Renal pelvis (tissue), 4 donors: Measurements from ENCODE around the gene PTPRN2. TPM values are rescaled to one million over a fixed set of nuclear protein-coding genes. Genes with fewer than 3 reads are reported as not detected.
"Not testable (repeated sequence)": the region's sequence is repeated elsewhere in the genome, so short reads cannot be mapped to it uniquely, and the experiment has no call there.

Experiments used
- DNase-seq: peaks from one replicate; pipeline ENCODE4 v3.0.0-alpha.2; 2013
- polyA plus RNA-seq, 3 donors: library from polyadenylated mRNA; unstranded; fragments of 120-200 nt; gene quantifications; one replicate each; pipeline ENCODE4 v1.2.1, GENCODE V29; 2013; ENCODE audit not compliant: insufficient read length in 3 of 3

PTPRN2 gene
- polyA plus RNA-seq, 3 donors: 6.6 to 7.5 (median 7.4) TPM

DNA sequence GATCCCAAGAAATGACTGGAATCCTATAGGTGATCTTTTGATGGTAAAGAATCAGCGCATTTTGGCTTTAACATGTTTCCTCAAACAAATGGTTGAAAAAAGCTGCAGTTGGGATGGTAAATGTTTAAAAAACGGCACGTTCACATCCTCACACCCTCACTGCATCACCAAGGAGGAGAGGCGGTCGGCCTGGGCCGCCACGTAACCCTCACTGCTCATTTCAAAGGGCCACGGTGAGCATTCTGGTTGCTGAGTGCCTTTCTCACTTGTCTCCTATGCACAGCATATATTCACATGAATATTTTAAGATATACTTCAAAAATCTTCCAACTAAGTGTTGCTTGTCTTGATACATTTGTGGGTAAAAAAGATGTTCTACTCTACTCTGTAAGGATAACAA is 1017.7 kb downstream of the PTPRN2 start:
- no peak for DNase-seq

DNA sequence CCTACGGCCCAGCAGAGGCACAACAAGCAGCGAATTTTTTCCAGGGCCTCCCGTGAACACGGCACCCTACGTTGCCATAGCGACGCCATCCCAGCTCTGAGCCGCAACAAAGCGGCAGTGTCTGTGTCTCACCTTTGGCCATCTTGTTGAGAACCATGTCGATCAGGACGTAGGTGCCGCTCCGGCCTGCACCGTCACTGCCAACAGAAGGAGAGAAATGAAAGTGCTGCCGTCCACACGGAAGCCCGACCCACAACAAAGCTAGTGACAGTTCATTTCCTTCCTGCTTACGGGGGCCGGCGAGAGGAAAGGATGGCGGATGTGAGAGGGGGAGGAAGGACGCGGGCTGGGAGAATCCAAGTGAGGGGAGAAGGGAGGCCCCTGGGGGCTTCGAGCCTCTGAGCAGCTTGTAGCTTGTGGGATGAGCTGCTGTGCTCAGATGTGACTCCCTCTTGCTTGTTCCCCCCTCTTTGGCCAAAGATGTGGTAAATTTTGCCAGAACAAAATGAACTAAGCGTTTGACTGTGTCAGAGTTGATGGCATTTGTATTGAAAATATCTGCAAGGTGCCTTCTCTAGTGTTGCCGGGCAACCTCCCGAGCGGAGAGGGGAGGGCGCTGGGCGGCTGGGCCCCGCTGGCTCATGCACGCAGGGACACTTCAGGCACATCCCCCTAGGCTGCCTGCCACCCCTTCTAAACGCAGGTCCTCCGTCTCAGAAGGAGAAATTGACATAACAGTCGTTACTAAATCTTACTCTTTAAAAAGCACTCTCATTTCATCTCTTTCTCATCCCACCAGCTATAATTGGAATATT is 1018.6 kb downstream of the PTPRN2 start:
- DNase-seq: peak; percentile 69

DNA sequence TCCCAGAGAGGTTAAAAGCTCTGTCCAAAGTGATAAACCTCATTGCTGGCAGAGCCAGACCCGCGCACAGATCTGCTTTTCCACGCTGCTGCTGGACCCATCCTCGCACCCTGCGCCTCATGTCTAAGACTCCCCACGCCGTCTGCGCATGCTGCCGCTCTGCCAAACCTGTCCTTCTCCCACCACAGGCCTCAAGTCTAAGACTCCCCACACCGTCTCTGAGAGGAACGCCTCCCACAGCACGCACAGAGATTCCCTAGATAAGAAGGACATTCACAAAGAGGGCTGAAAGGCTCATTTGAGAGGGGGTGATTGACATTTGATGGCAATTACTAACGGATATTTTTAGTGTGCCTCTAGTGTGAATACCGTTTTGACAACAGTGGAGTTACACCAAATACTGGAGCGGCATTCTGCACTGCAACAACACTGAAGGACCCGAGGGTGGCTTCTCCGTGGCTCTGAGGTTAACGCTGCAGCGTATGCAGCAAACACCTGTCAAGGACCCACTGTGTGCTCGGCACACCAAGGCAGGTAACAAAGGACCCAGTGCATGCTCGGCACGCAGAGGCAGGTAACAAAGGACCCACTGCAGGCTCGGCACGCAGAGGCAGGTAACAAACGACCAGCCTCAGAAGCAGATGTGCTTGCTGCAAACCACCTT is 1019.4 kb downstream of the PTPRN2 start:
- no peak for DNase-seq

DNA sequence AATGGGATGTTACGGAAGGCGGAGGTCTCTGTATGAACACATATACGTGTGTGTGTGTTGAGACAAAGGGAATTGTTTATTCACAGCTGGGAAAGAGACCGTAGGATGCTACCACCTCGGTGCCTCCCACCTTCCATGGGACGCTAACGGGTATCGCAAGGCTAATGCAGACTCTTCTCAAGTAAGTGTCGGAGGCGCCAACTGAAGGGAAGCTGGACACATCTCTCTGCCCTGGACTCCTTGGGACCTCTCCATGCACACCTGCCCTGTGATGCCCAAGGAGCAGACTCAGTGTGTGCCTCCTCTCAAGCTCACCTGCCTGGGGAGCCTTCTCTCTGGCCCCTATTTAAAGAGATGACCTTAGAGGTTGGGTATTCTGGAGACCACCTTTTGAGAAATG is 1020.0 kb downstream of the PTPRN2 start:
- DNase-seq: no peak

- DNase-seq: no peak
Measured at GRCh38 chr7:157566631-157567006, 1021.0 kb downstream of the PTPRN2 start.

GRCh38 chr7:157565981-157566630 is 1021.5 kb downstream of the PTPRN2 start:
- no peak for DNase-seq

DNA sequence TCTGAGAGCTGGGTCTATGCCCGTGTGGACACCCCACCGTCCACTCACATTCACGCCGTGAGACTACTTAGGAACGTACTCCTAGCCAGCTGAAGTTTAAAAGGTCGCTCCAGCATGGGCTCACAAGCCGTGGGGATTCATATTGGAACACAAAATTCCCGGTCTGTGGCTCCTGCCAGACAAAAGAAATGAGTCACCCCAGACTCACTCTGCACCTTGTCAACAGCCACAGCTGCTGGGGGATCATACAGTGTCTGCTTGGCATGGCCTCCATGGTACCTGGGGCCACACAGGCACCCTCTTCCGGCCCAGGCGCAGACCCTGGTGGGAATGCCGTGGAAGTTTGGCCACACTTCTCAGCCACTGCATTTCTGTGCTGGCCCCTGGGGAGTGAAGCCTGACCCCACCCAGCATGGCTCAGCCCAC is 1022.4 kb downstream of the PTPRN2 start:
- no peak for DNase-seq

DNA sequence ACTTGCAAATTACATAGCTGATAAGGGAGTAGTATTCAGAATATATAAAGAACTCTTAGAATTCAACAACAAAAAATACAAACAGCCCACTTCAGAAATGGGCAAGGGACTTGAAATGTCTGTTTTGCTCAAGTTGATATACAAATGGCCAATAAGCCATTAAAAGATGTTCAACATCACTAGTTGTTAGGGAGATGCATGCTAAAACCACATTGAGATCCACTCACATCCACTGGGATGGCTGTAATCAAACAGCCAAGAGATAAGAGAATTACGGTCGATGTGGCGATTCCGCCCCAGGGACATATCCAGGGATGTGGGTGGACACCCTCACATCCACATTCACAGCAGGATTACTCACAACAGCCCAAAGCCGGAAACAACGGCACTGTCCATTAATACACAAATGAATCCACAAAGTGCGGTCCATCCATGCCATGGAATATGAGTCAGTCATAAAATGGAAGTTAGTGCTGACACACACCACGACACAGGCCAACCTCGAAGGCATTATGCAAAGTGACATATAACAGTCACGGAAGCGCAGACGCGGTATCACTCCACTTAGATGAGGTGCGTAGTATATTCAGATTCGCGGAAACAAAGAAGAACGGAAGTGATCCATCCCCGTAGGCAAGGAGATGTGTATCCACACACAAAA is 1023.0 kb downstream of the PTPRN2 start:
- DNase-seq: no peak

DNA sequence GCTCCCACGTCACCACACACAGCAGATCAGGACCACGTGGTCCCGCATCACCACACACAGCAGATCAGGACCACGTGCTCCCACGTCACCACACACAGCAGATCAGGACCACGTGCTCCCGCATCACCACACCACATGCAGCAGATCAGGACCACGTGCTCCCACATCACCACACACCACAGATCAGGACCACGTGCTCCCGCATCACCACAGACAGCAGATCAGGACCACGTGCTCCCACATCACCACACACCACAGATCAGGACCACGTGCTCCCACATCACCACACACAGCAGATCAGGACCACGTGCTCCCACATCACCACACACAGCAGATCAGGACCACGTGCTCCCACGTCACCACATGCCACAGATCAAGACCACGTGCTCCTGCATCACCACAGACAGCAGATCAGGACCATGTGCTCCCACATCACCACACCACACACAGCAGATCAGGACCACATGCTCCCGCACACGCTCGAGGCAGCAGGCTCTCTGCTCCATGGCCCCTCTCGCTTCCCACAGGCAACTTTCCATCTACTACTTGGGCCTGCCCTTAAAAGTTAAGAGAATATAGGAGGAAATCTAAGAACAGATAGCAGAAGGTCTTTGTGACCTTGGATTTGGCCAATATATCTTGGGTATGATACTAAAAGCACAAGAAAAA is 1024.0 kb downstream of the PTPRN2 start:
- DNase-seq: not testable (repeated sequence)

DNA sequence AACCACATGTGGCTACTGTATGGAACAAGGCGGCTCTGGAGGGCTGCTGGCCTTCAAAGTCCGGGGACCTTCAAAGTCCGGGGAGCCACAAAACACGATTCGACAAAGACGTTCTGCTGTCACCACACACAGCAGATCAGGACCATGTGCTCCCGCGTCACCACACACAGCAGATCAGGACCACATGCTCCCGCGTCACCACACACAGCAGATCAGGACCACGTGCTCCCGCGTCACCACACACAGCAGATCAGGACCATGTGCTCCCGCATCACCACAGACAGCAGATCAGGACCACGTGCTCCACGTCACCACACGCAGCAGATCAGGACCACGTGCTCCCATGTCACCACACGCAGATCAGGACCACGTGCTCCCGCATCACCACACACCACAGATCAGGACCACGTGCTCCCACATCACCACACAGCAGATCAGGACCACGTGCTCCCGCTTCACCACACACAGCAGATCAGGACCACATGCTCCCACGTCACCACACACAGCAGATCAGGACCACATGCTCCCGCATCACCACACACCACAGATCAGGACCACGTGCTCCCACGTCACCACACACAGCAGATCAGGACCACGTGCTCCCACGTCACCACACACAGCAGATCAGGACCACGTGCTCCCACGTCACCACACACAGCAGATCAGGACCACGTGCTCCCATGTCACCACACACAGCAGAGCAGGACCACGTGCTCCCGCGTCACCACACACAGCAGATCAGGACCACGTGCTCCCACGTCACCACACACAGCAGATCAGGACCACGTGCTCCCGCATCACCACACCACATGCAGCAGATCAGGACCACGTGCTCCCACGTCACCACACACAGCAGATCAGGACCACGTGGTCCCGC is 1024.9 kb downstream of the PTPRN2 start:
- DNase-seq: not testable (repeated sequence)

- no peak for DNase-seq
Measured at GRCh38 chr7:157561816-157562410, 1025.7 kb downstream of the PTPRN2 start.

DNA sequence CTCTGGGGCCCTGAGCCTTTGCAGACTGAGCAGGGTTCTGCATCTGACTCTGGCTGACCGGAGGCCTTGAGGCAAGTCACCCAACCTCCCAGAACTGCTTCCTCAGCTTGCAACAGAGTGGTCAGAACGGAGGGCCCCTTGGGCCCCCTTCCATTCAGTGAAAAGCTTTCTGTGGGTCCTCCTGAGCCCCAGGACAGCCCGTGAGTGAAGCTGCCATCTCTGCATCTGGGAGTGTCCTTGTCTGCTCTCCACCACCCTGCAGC is 1026.2 kb downstream of the PTPRN2 start:
- no peak for DNase-seq

- no peak for DNase-seq
Measured at GRCh38 chr7:157560710-157561522, 1026.7 kb downstream of the PTPRN2 start.

DNA sequence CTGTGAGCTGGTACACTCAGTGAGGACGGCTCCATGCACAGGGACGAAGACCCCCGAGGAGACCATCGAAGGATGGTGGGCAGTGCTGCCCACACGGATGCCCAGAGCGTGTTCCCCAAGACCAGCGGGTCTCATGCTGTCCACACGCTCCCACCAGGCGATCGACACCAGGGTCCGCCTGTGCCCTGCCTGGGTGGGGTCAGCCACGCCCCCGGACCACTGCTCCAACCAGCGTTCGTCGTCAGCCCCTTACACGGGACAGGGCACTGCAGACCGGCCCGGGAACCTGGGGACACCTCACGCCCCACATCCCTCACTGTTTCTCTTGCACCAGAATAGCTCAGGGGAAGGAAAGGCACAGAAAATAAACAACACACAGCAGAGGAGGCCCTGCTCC is 1027.4 kb downstream of the PTPRN2 start:
- DNase-seq: no peak

DNA sequence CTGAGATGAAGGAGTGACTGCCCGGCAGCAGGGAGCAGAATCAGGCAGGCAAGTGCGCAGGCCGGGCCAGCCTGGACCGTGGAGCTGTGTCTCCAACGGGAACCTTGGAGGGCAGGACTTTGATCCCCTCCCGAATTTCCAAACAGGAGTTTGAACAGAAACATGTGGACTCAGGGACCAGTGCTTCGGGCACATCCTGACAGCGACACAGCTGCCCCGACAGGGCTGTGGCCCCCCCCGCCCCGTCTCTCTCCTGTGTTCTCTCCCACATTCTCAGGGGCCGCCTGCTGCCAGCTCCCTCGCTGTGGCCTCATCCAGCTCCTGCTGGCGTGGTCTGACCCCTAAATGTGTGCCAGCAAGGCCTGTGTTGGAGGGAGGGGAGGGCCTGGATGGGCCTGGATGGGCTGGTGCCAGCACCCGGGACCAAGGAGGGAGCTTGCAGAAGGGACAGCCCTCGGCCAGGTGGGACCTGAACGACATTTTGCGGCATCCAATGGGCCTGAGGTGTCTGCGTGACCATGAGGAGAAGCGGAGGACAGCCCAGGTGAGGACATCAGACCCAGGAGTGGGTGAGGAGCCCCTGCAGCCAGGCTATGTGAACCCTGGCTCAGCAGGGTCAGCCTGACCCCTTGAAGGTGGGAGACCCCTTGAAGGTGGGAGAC is 1027.9 kb downstream of the PTPRN2 start:
- no peak for DNase-seq

GRCh38 chr7:157558875-157559595 is 1028.6 kb downstream of the PTPRN2 start:
- no peak for DNase-seq

DNA sequence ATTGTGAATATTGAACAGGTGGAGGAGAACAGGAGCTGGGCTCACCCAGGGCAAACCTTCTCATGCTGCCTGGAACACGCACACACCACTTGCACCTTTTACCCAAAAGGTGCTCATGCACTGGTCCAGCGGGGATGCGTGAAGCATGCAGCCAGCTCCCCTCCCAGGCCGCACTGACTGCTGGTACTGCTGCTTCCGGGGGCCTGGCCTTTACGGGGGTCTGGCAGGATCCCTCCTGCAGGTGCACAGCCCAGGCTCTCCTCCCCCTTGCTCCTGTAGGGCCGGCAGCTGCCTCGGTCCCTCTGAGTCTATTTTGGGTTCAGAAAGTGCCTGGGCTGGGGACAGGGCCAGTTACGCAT is 1029.1 kb downstream of the PTPRN2 start:
- no peak for DNase-seq

- no peak for DNase-seq
Measured at GRCh38 chr7:157558061-157558460, 1029.6 kb downstream of the PTPRN2 start.

DNA sequence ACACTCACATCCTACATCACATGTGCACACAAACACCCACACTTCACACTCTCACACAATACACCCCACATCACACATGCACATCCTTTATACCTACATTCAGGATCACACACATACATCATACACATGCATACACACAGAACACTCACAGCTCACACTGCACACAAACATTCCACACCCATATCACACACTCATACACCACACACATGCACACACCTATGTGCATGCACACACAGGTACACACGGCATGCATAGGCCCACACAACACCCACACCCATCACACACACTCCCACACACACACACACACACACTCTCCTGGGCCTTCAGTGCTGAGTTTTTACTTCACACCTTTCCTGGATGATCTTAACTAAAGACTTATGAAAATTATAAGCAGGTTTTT is 1030.4 kb downstream of the PTPRN2 start:
- no peak for DNase-seq
